GM21447 (cell line): ENCODE results near the gene ZNF543.
A peak's percentile ranks its signal among the peaks of the same experiment; 100 is the strongest.
"Not testable (repeated sequence)": the region's sequence is repeated elsewhere in the genome, so short reads cannot be mapped to it uniquely, and the experiment has no call there.

Experiments used
- ATAC-seq: cut with Tn5 transposase; IDR thresholded peaks from one replicate; pipeline ENCODE4 v1.9.1; 2021; ENCODE audit not compliant: unreplicated experiment

ZNF543 gene

DNA sequence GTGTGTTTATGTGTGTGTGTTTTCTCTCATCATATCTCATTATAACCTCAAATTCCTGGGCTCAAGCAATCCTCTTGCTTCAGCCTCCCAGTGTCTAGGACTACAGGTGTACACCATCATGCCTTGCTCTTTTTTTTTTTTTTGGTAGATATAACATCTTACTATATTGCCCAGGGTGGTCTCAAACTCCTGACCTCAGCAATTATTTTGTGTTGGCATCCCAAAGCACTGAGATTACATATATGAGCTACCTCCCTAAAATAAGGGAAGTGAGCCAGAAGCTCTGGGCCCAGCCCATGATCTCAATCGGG lies 448 bp upstream of the ZNF543 start:
- ATAC-seq = no peak

DNA sequence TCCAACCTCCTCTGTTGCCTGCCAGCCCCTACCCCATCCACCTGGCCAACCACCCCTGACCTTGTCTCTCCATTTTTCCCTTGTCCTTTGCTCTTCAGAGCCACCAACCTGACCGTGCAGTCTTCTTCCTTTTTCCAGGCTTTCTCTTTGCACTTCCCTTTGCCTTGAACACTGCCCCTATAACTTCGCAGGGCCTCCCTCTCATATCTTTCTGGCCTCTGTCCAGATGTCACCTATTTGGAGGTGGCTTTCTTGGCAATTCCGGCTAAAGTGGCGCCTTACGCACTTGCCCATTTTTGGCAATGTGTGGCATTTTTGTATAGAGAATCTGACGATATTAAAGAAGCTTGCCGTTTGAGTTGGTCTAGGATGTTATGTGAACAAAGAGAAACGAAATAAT lies 844 bp downstream of the ZNF543 start:
- ATAC-seq = no peak

DNA sequence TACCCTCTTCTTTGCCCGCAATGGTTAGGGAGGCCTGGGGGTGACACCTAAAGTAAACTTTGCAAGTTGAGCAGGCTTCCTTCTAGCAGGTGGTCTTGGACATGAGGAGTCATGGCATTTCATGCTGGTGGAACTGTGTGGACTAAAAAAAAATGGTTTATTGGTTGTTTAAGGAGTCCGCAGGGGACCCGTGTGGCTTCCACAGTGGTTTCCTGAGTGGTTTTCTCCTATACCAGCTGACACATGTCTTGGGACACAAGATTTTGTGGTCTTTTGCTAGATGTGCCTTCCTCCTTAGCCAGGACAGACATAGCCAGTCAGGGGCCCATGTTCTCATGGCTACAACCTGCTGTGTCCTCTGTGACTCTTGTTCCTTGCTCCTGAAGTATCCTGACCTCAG lies 1.5 kb downstream of the ZNF543 start:
- no peak for ATAC-seq

DNA sequence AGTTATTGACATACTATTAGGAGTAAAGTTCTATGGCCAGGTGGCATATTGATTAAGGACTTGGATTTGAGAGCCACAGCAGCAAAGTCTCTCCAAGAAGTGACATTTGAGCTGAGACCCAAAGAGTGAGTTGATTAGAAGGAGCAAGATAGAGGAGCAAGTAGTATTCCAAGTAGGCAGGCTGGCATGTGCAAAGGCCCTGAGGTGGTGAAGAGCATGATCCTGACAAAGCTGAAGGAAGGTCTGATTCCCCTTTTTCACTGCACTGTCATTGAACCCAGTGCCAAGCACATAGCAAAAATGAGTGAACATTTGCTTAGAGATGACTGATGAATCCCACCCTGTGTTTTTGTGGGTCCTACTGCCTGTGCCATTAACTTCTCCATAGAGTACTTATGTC lies 4.7 kb downstream of the ZNF543 start:
- ATAC-seq = no peak

DNA sequence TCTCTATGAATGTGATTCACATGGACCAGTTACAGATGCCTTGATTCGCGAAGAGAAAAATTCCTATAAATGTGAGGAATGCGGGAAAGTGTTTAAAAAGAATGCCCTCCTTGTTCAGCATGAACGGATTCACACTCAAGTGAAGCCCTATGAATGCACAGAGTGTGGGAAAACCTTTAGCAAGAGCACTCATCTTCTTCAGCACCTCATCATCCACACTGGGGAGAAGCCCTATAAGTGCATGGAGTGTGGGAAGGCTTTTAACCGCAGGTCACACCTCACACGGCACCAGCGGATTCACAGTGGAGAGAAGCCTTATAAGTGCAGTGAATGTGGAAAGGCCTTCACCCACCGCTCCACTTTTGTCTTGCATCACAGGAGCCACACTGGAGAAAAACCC lies 7.7 kb downstream of the ZNF543 start:
- no peak for ATAC-seq

DNA sequence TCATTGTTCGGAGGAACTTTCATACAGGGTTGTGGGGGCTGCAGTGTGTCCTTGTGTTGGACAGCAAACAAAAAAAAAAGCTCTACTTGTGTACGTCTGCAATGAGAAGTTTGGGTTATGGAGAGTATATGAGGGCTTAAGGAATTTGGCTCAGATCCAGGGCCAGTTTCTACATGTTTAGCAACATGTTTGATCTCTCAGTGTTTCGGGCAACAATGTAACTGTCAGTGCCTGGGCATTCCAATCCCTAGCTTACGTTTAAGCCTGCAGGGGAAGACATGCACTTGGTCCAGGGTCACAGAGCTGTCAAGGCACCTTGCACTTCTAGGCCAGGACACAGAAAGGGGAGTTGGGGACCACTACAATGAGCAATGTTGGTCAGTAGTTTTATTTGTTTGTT lies 13.9 kb downstream of the ZNF543 start:
- ATAC-seq = no peak

DNA sequence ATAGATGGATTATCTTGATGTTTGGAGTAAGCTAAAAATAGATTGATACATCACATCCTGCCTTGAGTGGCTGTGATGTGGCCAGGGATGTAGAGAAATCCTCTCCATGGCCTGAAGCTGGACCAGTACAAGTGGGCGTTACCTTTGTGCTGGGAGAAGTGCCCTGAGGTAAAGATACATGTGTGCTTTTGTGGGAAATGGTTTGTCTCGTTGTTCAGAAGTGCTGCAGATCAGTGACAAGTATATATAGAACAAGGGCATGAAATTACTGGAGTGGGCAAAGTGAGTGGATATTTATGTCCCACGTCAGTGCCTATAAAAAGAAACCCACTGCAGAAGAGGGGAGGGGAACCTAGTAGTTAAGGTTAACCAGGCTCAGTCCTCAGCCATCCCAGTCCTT lies 18.6 kb downstream of the ZNF543 start:
- ATAC-seq = no peak

DNA sequence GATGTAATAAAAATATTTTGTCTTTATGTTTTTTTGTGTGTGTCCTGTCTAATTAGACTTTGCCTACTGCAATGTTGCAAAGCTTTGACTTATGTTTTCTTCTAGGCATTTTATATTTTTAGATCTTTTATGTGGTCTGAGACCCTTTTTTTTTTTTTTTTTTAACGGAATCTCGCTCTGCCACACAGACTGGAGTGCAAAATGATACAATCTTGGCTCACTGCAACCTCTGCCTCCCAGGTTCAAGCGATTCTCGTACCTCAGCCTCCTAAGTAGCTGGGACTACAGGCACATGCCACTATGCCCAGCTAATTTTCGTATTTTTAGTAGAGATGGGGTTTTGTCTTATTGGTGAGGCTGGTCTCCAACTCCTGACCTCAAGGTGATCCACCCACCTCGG lies 22.3 kb downstream of the ZNF543 start:
- ATAC-seq = no peak

DNA sequence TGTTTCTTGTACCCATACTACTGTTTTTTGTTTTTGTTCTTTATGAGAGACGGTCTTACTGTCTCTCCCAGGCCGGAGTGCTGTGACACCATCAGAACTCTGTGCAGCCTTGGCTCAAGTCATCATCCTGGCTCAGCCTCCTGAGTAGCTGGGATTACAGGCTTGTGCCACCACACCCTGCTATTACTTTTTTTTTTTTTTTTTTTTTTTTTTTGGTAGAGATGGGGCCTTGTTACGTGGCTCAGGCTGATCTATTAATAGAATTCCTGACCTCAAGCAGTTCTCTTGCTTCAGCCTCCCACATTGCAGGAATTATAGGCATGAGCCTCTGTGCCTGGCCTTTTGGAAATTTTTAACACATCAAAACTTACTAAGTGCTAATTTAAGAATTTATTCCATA lies 27.9 kb downstream of the ZNF543 start:
- no peak for ATAC-seq

DNA sequence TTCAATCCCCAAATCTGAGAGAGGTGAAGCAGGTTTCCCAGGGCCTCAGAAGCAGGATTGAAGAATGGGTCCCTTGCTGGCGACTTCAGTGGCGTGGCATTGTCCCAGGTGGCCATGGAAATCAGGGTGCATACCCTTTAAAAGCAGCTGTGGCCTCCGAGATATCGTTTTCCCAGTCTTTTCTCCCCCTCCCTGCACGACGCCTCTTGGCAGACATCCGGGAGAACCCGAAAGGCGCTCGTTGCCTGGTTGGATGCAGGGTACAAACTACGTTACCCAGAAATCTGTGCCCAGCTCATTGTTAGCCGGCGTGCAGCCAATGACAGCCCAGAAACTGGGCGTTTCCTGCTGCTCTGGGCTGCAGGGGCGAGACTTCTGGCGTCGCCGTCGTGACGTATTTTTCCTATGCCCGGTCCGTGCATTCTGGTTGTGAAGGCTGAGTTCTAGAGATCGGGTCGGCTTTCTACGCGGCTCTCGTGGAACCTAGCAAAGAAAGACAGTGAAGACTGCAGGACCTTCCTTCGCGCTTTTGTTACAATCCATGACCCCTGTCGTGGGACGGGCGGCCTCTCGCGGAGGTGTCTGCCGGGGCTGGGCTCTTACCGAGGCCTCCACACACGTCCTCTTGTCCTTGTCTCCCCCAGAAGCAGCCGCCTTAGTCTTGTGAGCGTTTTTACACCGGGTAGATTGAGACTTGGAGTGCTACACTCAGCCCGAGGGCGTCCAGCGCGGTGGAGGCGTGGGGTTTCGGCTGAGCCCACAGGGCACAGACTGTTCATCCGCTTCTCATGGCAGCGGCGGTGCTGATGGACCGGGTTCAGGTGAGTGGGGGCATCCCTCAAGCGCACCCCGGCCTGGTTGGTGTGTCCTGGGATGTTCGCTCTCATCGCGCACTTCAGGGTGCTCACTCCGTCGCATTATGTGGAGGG lies 30.9 kb downstream of the ZNF543 start, which contains the start of gene ZNF304:
ZNF304 (plus strand) TSS at position 395 of the 929 bp plus-strand sequence; CDS start at position 789, 394 bp downstream.
- ATAC-seq = peak; percentile 91

DNA sequence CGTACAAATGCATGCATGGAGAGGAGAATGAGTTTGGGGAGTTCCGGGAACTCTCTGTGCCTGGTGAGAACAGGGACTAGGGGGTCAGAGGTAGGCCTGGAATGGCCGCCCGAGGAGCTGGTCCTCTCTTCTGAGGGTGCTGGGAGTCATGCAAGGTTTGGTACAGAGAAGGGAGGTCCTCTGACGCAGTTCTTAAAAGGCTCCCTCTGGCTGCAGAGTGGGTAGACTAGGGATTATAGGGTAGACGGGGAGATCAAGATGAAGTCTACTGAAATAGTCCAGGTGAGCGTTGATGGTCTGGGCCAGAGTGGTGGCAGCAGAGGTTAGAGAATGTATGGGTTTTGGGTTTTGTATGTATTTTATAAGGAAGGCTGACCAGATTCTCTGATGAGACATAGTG lies 31.6 kb downstream of the ZNF543 start:
- ATAC-seq = no peak

DNA sequence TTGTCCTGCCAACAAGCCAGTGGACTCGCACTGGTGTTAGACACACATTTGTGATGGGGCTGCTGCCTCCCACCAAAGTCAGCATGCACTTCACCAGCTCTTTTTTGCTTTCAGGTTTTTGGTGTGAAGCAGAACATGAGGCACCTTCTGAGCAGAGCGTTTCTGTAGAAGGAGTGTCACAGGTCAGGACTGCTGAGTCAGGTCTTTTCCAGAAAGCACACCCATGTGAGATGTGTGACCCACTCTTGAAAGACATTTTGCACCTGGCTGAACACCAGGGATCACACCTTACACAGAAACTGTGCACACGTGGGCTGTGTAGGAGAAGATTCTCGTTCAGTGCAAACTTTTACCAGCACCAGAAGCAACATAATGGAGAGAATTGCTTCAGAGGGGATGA lies 35.6 kb downstream of the ZNF543 start:
- no peak for ATAC-seq

DNA sequence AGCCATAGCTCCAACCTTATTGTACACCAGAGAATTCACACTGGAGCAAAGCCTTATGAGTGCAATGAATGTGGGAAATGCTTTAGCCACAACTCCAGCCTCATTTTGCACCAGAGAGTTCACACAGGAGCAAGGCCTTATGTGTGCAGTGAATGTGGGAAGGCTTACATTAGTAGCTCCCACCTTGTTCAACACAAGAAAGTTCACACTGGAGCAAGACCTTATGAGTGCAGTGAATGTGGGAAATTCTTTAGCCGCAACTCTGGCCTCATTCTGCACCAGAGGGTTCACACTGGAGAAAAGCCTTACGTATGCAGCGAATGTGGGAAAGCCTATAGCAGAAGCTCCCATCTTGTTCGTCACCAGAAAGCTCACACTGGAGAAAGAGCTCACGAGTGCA lies 37.1 kb downstream of the ZNF543 start:
- ATAC-seq = no peak

DNA sequence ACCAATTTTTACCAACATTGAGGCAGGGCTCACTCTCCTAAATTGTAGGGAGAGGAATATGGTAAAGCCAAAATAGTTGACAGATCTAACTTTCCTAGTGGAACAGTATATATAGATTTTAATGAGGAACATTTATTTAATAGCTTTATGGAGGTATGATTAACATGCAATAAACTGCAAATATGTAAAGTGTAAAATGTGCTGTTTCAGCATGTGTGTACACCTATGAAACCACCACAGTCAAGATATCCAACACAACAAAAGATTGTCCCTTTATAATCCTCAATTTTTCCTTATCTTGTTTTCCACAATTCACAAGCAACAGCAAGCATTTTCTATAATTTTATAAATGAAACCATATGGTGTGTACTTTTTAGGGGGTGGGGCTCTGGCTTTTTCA lies 39.0 kb downstream of the ZNF543 start:
- no peak for ATAC-seq

DNA sequence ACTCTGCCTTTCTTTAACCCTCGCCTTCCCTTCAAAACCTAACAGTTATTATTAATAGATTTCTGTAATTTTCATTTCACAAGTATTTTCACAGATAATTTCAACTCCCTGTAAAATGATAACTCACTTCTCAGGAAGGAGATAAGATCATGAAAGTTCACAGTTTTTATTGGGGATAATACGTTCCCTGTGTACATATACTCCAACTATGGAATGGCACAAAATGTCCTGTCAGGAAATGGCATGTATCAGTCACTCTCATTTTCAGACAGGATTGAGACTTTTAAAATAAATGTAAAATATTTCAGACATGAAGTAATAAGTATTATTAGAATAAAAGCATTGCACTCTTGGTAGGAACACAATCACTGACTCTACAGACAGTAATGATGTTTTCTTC lies 42.1 kb downstream of the ZNF543 start:
- ATAC-seq = no peak

DNA sequence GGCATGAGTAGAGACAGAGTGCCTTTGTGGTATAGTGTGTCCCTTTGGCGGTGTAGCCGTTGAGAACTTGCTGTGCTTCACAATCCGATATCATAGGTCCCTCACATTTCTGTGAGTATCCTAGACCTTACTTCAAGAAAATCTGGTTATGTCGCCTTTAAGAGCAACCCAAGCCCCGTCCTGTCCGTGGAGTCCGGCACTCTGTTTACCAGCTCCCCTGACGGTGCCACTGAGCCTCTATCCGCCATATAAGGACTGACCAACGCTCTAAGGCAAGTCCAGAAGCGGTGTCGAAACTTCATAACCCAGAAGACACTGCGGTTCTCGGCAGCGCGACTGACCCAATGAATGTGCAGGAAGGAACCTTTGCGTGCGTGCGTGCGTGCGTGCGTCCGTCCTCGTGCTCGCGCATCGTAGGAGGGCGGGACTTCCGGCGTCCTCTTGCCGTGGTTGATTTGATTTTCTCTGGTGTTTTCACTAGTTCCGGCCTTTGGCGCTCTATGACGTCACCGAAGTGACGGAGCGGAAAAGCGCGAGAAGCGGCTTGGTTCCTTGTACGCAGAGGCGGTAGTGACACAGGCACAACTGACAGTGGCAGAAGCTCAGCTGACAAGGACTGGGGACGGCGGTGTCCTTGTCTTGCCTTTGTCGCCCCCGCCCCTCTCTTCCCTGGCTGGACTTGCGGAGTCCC lies 42.9 kb downstream of the ZNF543 start, which contains the start of the genes TRAPPC2B and ZNF547:
TRAPPC2B (plus strand) TSS at position 555 of the 691 bp plus-strand sequence. CDS start 1,283 bp downstream, outside the sequence.
ZNF547 (plus strand) TSS at position 555 of the 691 bp plus-strand sequence. CDS start 5,005 bp downstream, outside the sequence.
- ATAC-seq = peak; percentile 93

DNA sequence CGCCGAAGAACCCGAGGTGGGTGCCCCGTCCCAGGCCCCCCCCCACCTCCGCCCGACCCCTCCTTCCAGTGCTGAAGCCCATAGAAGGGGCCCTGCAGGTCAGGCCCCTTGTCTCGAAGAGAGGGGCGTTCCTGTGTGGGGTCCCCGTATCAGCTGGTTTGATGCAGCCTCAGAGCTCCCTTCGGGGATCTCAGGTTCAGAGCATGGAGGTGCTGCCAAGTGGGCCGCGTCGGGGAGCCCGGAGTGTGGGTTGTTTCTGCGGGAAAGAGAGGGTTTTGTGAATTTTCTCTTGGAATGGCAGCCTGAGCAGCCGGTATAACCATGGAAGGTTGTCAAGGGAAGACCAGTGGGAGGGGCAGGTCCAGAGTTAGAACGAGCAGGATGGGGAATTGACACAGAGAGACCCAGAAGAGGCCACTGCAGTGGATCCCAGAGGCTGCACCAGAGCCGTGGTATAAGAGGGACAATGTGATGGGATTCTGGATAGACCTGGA lies 43.5 kb downstream of the ZNF543 start:
- ATAC-seq = no peak

DNA sequence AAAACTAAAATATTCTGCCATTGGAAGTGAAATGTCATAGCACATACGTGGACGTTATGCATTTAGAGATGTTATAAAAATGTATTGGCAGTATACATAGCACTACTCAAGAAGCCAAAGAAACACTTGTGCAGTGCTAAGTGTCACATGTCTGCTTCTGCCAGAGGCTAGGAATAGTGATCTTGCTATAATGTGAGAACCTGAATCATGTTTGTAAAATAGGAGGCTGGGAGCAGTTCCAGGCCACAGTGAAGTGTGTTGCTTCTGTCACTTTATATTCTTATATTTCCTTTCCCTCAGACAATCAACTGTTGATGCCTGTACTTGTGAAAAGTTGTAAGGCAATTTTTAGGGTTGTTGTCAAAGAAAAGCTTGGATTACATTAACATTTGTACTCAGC lies 46.5 kb downstream of the ZNF543 start:
- ATAC-seq = no peak

DNA sequence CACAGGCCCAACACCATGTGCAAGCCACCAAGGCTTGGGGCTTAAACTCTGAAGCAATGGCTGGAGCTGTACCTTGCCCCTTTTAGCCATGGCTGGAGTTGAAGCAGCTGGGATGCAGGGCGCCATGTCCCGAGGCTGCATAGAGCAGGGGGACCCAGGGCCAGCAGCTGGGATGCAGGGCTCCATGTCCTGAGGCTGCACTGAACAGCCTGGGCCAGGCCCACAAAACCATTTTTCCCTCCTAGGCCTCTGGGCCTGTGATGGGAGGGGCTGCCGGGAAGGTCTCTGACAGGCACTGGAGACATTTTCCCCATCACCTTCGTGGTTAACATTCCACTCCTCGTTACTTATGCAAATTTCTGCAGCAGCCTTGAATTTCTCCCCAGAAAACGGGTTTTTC lies 53.9 kb downstream of the ZNF543 start:
- ATAC-seq = no peak

DNA sequence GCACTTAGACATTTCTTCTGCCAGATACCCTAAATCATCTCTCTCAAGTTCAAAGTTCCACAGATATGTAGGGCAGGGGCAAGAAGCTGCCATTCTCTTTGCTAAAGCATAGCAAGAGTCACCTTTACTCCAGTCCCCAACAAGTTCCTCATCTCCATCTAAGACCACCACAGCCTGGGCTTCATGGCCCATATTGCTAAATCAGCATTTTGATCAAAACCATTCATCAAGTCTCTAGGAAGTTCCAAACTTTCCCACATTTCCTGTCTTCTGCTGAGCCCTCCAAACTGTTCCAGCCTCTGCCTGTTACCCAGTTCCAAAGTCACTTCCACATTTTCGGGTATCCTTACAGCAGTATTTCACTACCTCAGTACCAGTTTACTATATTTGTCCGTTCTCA lies 54.4 kb downstream of the ZNF543 start:
- not testable (repeated sequence) for ATAC-seq

DNA sequence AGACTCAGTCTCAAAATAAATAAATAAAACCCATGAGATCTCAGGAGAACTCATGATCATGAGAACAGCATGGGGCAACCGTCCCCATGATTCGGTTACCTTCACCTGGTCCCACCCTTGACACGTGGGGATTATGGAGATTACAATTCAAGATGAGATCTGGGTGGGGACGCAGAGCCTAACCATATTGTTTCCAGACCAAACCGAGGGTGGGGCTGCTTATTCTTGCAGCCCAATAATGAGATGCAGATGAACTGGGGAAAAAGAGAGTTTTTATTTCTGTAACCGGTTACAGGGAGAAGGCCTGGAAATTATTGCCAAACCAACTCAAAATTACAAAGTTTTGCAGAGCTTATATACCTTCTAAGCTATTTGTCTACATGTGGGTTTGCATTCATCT lies 55.9 kb downstream of the ZNF543 start:
- ATAC-seq = no peak
